ENCODE data around the gene AGO3. TPM values are rescaled to one million over a fixed set of nuclear protein-coding genes. Genes with fewer than 3 reads are reported as not detected.

AGO3 gene
- total RNA-seq (36.7 TPM), polyA plus RNA-seq (10 to 100 TPM in 1 of 4 donors, 1 to 10 TPM in 3; 8.1 to 12.7 (median 9.6) TPM)

- DNase-seq (peak; percentile 83 to 96 (median 88)), ATAC-seq (ENCODE audit: low read depth in 2 of 2) (peak; percentile 89 to 92)
- Mint-ChIP-seq H3K27ac (peak within 1 kb of the TSS; percentile 95 to 98 (median 96)), H3K4me3 (peak within 1 kb of the TSS; percentile 92 to 97 (median 94)), H3K4me1 (peaks cover 11 to 38% (median 25%) of the 10 kb centered on the region in 4 donors), H3K27me3 (no peaks in the 10 kb centered on the region), H3K9me3 (no peaks in the 10 kb centered on the region), H3K36me3 (no peaks in the 10 kb centered on the region)
- H3K4me3 ChIP-seq (ENCODE audit: low read depth, low read length) = peak within 1 kb of the TSS; percentile 91
- H3K36me3 ChIP-seq (ENCODE audit: control insufficient read depth, insufficient read depth, low read length) = no peaks in the 10 kb centered on the region
- no peaks in the 10 kb centered on the region for H3K9me3 ChIP-seq (ENCODE audit: control insufficient read depth in 2 of 2, low read length in 2 of 2)
- no peaks in the 10 kb centered on the region for H3K27me3 ChIP-seq (ENCODE audit: control insufficient read depth, insufficient read depth, low read length)
- H3K27ac ChIP-seq (ENCODE audit: insufficient read depth, low read length, poor library complexity, severe bottlenecking) = peak within 1 kb of the TSS; percentile 93
- peaks cover 24% of the 10 kb centered on the region for H3K4me1 ChIP-seq (ENCODE audit: control insufficient read depth, insufficient read depth, low read length, poor library complexity, severe bottlenecking)
These were observed at the start of gene AGO3 for GRCh38 chr1:35930593-35931445. Gene AGO3 (plus strand): TSS chr1:35931105. CDS start chr1:35931427, 322 bp downstream.

- Histone ChIP-seq H3K36me3 (ENCODE audit: control insufficient read depth, insufficient read depth, low read length) (no peaks in the 10 kb centered on the region), H3K4me1 (ENCODE audit: control insufficient read depth, insufficient read depth, low read length, poor library complexity, severe bottlenecking) (peaks cover 39% of the 10 kb centered on the region), H3K4me3 (ENCODE audit: low read depth, low read length) (no peak overlapping the region), H3K9me3 (ENCODE audit: control insufficient read depth in 2 of 2, low read length in 2 of 2) (no peaks in the 10 kb centered on the region), H3K27ac (ENCODE audit: insufficient read depth, low read length, poor library complexity, severe bottlenecking) (no peak overlapping the region), H3K27me3 (ENCODE audit: control insufficient read depth, insufficient read depth, low read length) (peaks cover 7% of the 10 kb centered on the region)
- H3K4me1 Mint-ChIP-seq = peaks cover 0 to 43% (median 18%) of the 10 kb centered on the region in 4 donors
- peak in 1 of 3 donors; percentile 9 for DNase-seq
- no peak for ATAC-seq (ENCODE audit: low read depth in 2 of 2)
- no peaks in the 10 kb centered on the region for H3K36me3 Mint-ChIP-seq
- H3K27ac Mint-ChIP-seq = peak overlapping the region in 2 of 3 donors; percentile 28 to 85
- peak overlapping the region; percentile 48 to 92 (median 74) for H3K4me3 Mint-ChIP-seq
- H3K9me3 Mint-ChIP-seq = no peaks in the 10 kb centered on the region
- H3K27me3 Mint-ChIP-seq = peaks cover 13% of the 10 kb centered on the region
These were observed 49.0 kb upstream of the AGO3 start for GRCh38 chr1:35881850-35882273.

GRCh38 chr1:35882586-35882944, 48.3 kb upstream of the AGO3 start:
- Mint-ChIP-seq H3K36me3 (no peaks in the 10 kb centered on the region), H3K27me3 (peaks cover 13% of the 10 kb centered on the region), H3K4me3 (peak overlapping the region; percentile 69 to 92 (median 82)), H3K27ac (peak overlapping the region; percentile 63 to 85 (median 70)), H3K4me1 (peaks cover 1 to 50% (median 22%) of the 10 kb centered on the region in 4 donors), H3K9me3 (no peaks in the 10 kb centered on the region)
- Histone ChIP-seq H3K4me1 (ENCODE audit: control insufficient read depth, insufficient read depth, low read length, poor library complexity, severe bottlenecking) (peaks cover 44% of the 10 kb centered on the region), H3K27me3 (ENCODE audit: control insufficient read depth, insufficient read depth, low read length) (peaks cover 7% of the 10 kb centered on the region), H3K4me3 (ENCODE audit: low read depth, low read length) (peak overlapping the region; percentile 24), H3K27ac (ENCODE audit: insufficient read depth, low read length, poor library complexity, severe bottlenecking) (no peak overlapping the region), H3K9me3 (ENCODE audit: control insufficient read depth in 2 of 2, low read length in 2 of 2) (no peaks in the 10 kb centered on the region), H3K36me3 (ENCODE audit: control insufficient read depth, insufficient read depth, low read length) (no peaks in the 10 kb centered on the region)
- ATAC-seq (ENCODE audit: low read depth in 2 of 2) (no peak), DNase-seq (no peak)

- Mint-ChIP-seq H3K4me1 (peaks cover 5 to 54% (median 25%) of the 10 kb centered on the region in 4 donors), H3K9me3 (no peaks in the 10 kb centered on the region), H3K4me3 (peak within 1 kb of the TSS; percentile 69 to 93 (median 92)), H3K36me3 (no peaks in the 10 kb centered on the region), H3K27ac (peak within 1 kb of the TSS; percentile 63 to 90 (median 88)), H3K27me3 (peaks cover 13% of the 10 kb centered on the region)
- Histone ChIP-seq H3K4me1 (ENCODE audit: control insufficient read depth, insufficient read depth, low read length, poor library complexity, severe bottlenecking) (peaks cover 44% of the 10 kb centered on the region), H3K36me3 (ENCODE audit: control insufficient read depth, insufficient read depth, low read length) (no peaks in the 10 kb centered on the region), H3K9me3 (ENCODE audit: control insufficient read depth in 2 of 2, low read length in 2 of 2) (no peaks in the 10 kb centered on the region), H3K27me3 (ENCODE audit: control insufficient read depth, insufficient read depth, low read length) (peaks cover 7% of the 10 kb centered on the region), H3K27ac (ENCODE audit: insufficient read depth, low read length, poor library complexity, severe bottlenecking) (peak within 1 kb of the TSS; percentile 43), H3K4me3 (ENCODE audit: low read depth, low read length) (peak within 1 kb of the TSS; percentile 86)
- DNase-seq (peak; percentile 95 to 97 (median 96)), ATAC-seq (ENCODE audit: low read depth in 2 of 2) (peak; percentile 97 to 99)
These were observed 47.8 kb upstream of the AGO3 start, which contains the start of gene AGO1 for GRCh38 chr1:35882945-35883634. Gene AGO1 (plus strand): TSS chr1:35883209. CDS start chr1:35883422, 213 bp downstream.

- H3K27ac ChIP-seq (ENCODE audit: insufficient read depth, low read length, poor library complexity, severe bottlenecking) = peak overlapping the region; percentile 43
- H3K27me3 Mint-ChIP-seq = peaks cover 13% of the 10 kb centered on the region
- H3K27me3 ChIP-seq (ENCODE audit: control insufficient read depth, insufficient read depth, low read length) = peaks cover 7% of the 10 kb centered on the region
- H3K4me1 ChIP-seq (ENCODE audit: control insufficient read depth, insufficient read depth, low read length, poor library complexity, severe bottlenecking) = peaks cover 44% of the 10 kb centered on the region
- peak overlapping the region; percentile 86 for H3K4me3 ChIP-seq (ENCODE audit: low read depth, low read length)
- peak overlapping the region in 2 of 3 donors; percentile 88 to 90 for H3K27ac Mint-ChIP-seq
- no peaks in the 10 kb centered on the region for H3K9me3 ChIP-seq (ENCODE audit: control insufficient read depth in 2 of 2, low read length in 2 of 2)
- H3K9me3 Mint-ChIP-seq = no peaks in the 10 kb centered on the region
- peaks cover 5% of the 10 kb centered on the region for H3K36me3 Mint-ChIP-seq
- peak in 2 of 3 donors; percentile 31 to 64 for DNase-seq
- peaks cover 7 to 56% (median 25%) of the 10 kb centered on the region in 4 donors for H3K4me1 Mint-ChIP-seq
- peak overlapping the region; percentile 69 to 93 (median 92) for H3K4me3 Mint-ChIP-seq
- no peak for ATAC-seq (ENCODE audit: low read depth in 2 of 2)
- peaks cover 4% of the 10 kb centered on the region for H3K36me3 ChIP-seq (ENCODE audit: control insufficient read depth, insufficient read depth, low read length)
These were observed 47.2 kb upstream of the AGO3 start for GRCh38 chr1:35883635-35884101.

GRCh38 chr1:35884934-35885333, 46.0 kb upstream of the AGO3 start:
- peaks cover 7% of the 10 kb centered on the region for H3K27me3 ChIP-seq (ENCODE audit: control insufficient read depth, insufficient read depth, low read length)
- Mint-ChIP-seq H3K4me1 (peaks cover 10 to 56% (median 25%) of the 10 kb centered on the region in 4 donors), H3K27ac (peak overlapping the region in 1 of 3 donors; percentile 74), H3K27me3 (peaks cover 10% of the 10 kb centered on the region), H3K4me3 (peak overlapping the region; percentile 45 to 92 (median 64)), H3K9me3 (no peaks in the 10 kb centered on the region), H3K36me3 (peaks cover 10% of the 10 kb centered on the region)
- ATAC-seq (ENCODE audit: low read depth in 2 of 2) (no peak), DNase-seq (no peak)
- H3K9me3 ChIP-seq (ENCODE audit: control insufficient read depth in 2 of 2, low read length in 2 of 2) = no peaks in the 10 kb centered on the region
- H3K4me1 ChIP-seq (ENCODE audit: control insufficient read depth, insufficient read depth, low read length, poor library complexity, severe bottlenecking) = peaks cover 44% of the 10 kb centered on the region
- H3K36me3 ChIP-seq (ENCODE audit: control insufficient read depth, insufficient read depth, low read length) = peaks cover 7% of the 10 kb centered on the region
- H3K4me3 ChIP-seq (ENCODE audit: low read depth, low read length) = no peak overlapping the region
- H3K27ac ChIP-seq (ENCODE audit: insufficient read depth, low read length, poor library complexity, severe bottlenecking) = no peak overlapping the region

- Histone ChIP-seq H3K9me3 (ENCODE audit: control insufficient read depth in 2 of 2, low read length in 2 of 2) (no peaks in the 10 kb centered on the region), H3K4me1 (ENCODE audit: control insufficient read depth, insufficient read depth, low read length, poor library complexity, severe bottlenecking) (peaks cover 44% of the 10 kb centered on the region), H3K4me3 (ENCODE audit: low read depth, low read length) (peak overlapping the region; percentile 7), H3K27ac (ENCODE audit: insufficient read depth, low read length, poor library complexity, severe bottlenecking) (peak overlapping the region; percentile 23), H3K36me3 (ENCODE audit: control insufficient read depth, insufficient read depth, low read length) (peaks cover 17% of the 10 kb centered on the region), H3K27me3 (ENCODE audit: control insufficient read depth, insufficient read depth, low read length) (peaks cover 5% of the 10 kb centered on the region)
- Mint-ChIP-seq H3K4me1 (peaks cover 10 to 56% (median 26%) of the 10 kb centered on the region in 4 donors), H3K9me3 (no peaks in the 10 kb centered on the region), H3K36me3 (peaks cover 18% of the 10 kb centered on the region), H3K27ac (peak overlapping the region in 2 of 3 donors; percentile 10 to 56), H3K27me3 (peaks cover 6% of the 10 kb centered on the region), H3K4me3 (peak overlapping the region in 2 of 4 donors; percentile 2 to 69)
- ATAC-seq (ENCODE audit: low read depth in 2 of 2) = no peak
- DNase-seq = no peak
These were observed 44.8 kb upstream of the AGO3 start for GRCh38 chr1:35885961-35886558.

Data from CD4-positive, CD25-positive, alpha-beta regulatory T cell (primary cell).